ENCODE measurements around the gene PHF3. TPM values are rescaled to one million over a fixed set of nuclear protein-coding genes. Genes with fewer than 3 reads are reported as not detected.
"Not testable (repeated sequence)": the region's sequence is repeated elsewhere in the genome, so short reads cannot be mapped to it uniquely, and the experiment has no call there.

Gene PHF3
- total and polyA plus RNA-seq, 2 donors (not counting 1 experiment from before 2014, with no cell fraction given), result 13.5 to 111 TPM

DNA sequence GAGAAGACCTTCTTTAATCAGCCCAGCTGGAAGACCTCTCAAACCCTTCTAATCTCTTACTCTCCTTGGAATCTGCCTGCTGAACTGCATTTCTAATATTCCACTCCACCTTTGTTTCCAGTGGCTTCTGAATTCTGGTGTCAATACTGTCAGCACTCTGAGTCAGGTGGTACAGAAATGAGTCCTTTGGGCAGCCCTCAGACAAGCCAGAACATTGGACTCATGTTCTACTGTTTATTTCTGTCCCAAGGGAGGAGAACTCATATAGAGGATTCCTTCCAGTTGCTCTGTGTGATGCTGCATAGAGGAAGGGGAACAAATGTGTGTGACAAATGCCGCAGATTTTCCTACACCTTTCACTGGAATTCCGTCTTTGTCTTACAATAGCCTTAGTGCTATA, 114.8 kb downstream of the PHF3 start:
- H3K9ac ChIP-seq (ENCODE audit: low read length), result no peak overlapping the region
- Mint-ChIP-seq H3K27me3 (peaks cover 22% of the 10 kb centered on the region), H3K27ac (no peak overlapping the region), H3K9me3 (ENCODE audit: insufficient read depth) (no peaks in the 10 kb centered on the region), H3K4me1 (no peaks in the 10 kb centered on the region), H3K4me3 (no peak overlapping the region)
- H3K4me3 ChIP-seq (ENCODE audit: control extremely low read depth in 1 of 5, extremely low read depth in 1 of 5, insufficient read depth in 1 of 5, low read depth in 2 of 5, low read length in 4 of 5), result no peak overlapping the region
- DNase-seq (no peak), ATAC-seq (ENCODE audit: low read depth) (no peak)
- CTCF ChIA-PET, result interaction anchor here (1.4 to 4.2 kb wide), 2 partner anchors 15 to 152 kb away, joined by 3 to 14 read pairs; no protein-coding TSS in a partner anchor
- WGBS (ENCODE audit: insufficient coverage), result no CpG with 5 or more reads among the region's 2 CpGs
- H3K27ac ChIP-seq (ENCODE audit: low read length in 2 of 2), result no peak overlapping the region
- H3K4me1 ChIP-seq (ENCODE audit: control insufficient read depth in 2 of 2, insufficient read depth in 2 of 2, low read length in 2 of 2), result no peaks in the 10 kb centered on the region
- no peaks in the 10 kb centered on the region for H3K79me2 ChIP-seq (ENCODE audit: control insufficient read depth, insufficient read depth, low read length)
- no peak overlapping the region for H2AFZ ChIP-seq (ENCODE audit: insufficient read depth, low read depth, low read length, poor library complexity, severe bottlenecking)
- H4K20me1 ChIP-seq (ENCODE audit: control insufficient read depth, insufficient read depth, low read length, poor library complexity, severe bottlenecking), result no peaks in the 10 kb centered on the region
- H3K4me2 ChIP-seq (replicated peaks; ENCODE audit: low read depth, low read length, poor library complexity, severe bottlenecking), result no peak overlapping the region
- TF ChIP-seq, protein P1, sequence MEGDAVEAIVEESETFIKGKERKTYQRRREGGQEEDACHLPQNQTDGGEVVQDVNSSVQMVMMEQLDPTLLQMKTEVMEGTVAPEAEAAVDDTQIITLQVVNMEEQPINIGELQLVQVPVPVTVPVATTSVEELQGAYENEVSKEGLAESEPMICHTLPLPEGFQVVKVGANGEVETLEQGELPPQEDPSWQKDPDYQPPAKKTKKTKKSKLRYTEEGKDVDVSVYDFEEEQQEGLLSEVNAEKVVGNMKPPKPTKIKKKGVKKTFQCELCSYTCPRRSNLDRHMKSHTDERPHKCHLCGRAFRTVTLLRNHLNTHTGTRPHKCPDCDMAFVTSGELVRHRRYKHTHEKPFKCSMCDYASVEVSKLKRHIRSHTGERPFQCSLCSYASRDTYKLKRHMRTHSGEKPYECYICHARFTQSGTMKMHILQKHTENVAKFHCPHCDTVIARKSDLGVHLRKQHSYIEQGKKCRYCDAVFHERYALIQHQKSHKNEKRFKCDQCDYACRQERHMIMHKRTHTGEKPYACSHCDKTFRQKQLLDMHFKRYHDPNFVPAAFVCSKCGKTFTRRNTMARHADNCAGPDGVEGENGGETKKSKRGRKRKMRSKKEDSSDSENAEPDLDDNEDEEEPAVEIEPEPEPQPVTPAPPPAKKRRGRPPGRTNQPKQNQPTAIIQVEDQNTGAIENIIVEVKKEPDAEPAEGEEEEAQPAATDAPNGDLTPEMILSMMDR (IDR thresholded peaks at IDR 0.05), result no peak
- TF ChIP-seq EZH2 (IDR thresholded peaks at IDR 0.05; ENCODE audit: borderline replicate concordance, insufficient read depth, low read depth, low read length, poor library complexity, severe bottlenecking), result no peak
- POLR2A ChIA-PET, result no interaction called here
- intact Hi-C loops (cut with micrococcal nuclease), result no loop called here
- H3K36me3 ChIP-seq (replicated peaks in 1 of 2; ENCODE audit: control extremely low read depth in 1 of 2, control insufficient read depth in 1 of 2, extremely low read depth in 1 of 2, insufficient read depth in 2 of 2, low read length in 1 of 2), result no peaks in the 10 kb centered on the region
- H3K9me3 ChIP-seq (ENCODE audit: control extremely low read depth in 1 of 3, control insufficient read depth in 2 of 3, insufficient read depth in 1 of 3, low read length in 2 of 3), result no peaks in the 10 kb centered on the region
- H3K27me3 ChIP-seq (replicated peaks in 1 of 4; ENCODE audit: control extremely low read depth in 1 of 4, control insufficient read depth in 3 of 4, insufficient read depth in 4 of 4, low read length in 3 of 4), result no peaks in the 10 kb centered on the region

DNA sequence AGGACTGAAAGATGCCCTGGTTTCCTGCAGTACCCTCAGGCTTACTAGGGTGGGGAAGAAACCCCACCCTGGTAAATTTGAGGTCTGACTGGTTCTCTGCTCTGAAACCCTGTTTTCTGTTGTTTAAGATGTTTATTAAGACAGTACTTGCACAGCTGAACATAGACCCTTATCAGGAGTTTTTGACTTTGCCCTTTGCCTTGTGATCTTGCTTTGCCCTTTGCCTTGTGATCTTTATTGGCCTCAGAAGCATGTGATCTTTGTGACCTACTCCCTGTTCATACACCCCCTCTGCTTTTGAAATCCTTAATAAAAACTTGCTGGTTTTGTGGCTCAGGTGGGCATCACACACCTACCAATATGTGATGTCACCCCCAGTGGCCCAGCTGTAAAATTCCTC, 121.7 kb downstream of the PHF3 start:
- H4K20me1 ChIP-seq (ENCODE audit: control insufficient read depth, insufficient read depth, low read length, poor library complexity, severe bottlenecking); H3K4me3 Mint-ChIP-seq; H3K4me1 ChIP-seq (ENCODE audit: control insufficient read depth in 2 of 2, insufficient read depth in 2 of 2, low read length in 2 of 2); ATAC-seq (ENCODE audit: low read depth); H3K27me3 Mint-ChIP-seq; POLR2A ChIA-PET; H3K4me2 ChIP-seq (replicated peaks; ENCODE audit: low read depth, low read length, poor library complexity, severe bottlenecking); H3K9ac ChIP-seq (ENCODE audit: low read length); CTCF ChIA-PET; H3K79me2 ChIP-seq (ENCODE audit: control insufficient read depth, insufficient read depth, low read length); H3K9me3 ChIP-seq (ENCODE audit: control extremely low read depth in 1 of 3, control insufficient read depth in 2 of 3, insufficient read depth in 1 of 3, low read length in 2 of 3); H3K27ac ChIP-seq (ENCODE audit: low read length in 2 of 2); DNase-seq; H3K27ac Mint-ChIP-seq; H3K4me3 ChIP-seq (ENCODE audit: control extremely low read depth in 1 of 5, extremely low read depth in 1 of 5, insufficient read depth in 1 of 5, low read depth in 2 of 5, low read length in 4 of 5); H3K9me3 Mint-ChIP-seq (ENCODE audit: insufficient read depth); intact Hi-C loops (cut with micrococcal nuclease); H3K27me3 ChIP-seq (replicated peaks in 1 of 4; ENCODE audit: control extremely low read depth in 1 of 4, control insufficient read depth in 3 of 4, insufficient read depth in 4 of 4, low read length in 3 of 4); H3K36me3 ChIP-seq (replicated peaks in 1 of 2; ENCODE audit: control extremely low read depth in 1 of 2, control insufficient read depth in 1 of 2, extremely low read depth in 1 of 2, insufficient read depth in 2 of 2, low read length in 1 of 2); H2AFZ ChIP-seq (ENCODE audit: insufficient read depth, low read depth, low read length, poor library complexity, severe bottlenecking); H3K4me1 Mint-ChIP-seq: not testable (repeated sequence)
